Measurements from ENCODE around the gene AHCYL2.

Gene AHCYL2

GRCh38 chr7:129383542-129384132 lies 158.8 kb downstream of the AHCYL2 start:
- TF ChIP-seq ELF4 (IDR thresholded peaks at IDR 0.05) (no peak), SUZ12 (IDR thresholded peaks at IDR 0.05) (no peak), FOXA1 (IDR thresholded peaks at IDR 0.05) (no peak), FOXK2 (IDR thresholded peaks at IDR 0.05) (no peak), HDGF (IDR thresholded peaks at IDR 0.05; ENCODE audit: borderline replicate concordance) (no peak), CTBP1 (IDR thresholded peaks at IDR 0.05; ENCODE audit: borderline replicate concordance) (no peak), LEF1 (IDR thresholded peaks at IDR 0.05; ENCODE audit: borderline replicate concordance) (no peak), PKNOX1 (IDR thresholded peaks at IDR 0.05) (no peak), NFRKB (IDR thresholded peaks at IDR 0.05) (no peak), FOXM1 (IDR thresholded peaks at IDR 0.05; ENCODE audit: borderline replicate concordance) (no peak), ZNF384 (IDR thresholded peaks at IDR 0.05) (no peak), TARDBP (IDR thresholded peaks at IDR 0.05) (no peak), ARNT (IDR thresholded peaks at IDR 0.05) (no peak)
- ChIA-PET CTCF (no interaction called here), POLR2A (no interaction called here)
- DNase-seq (ENCODE audit: extremely low spot score): no peak

- no peak for TF ChIP-seq TARDBP (IDR thresholded peaks at IDR 0.05)
- no peak for TF ChIP-seq SP1 (IDR thresholded peaks at IDR 0.05)
- no peak for TF ChIP-seq ELF4 (IDR thresholded peaks at IDR 0.05)
- TF ChIP-seq NFRKB (IDR thresholded peaks at IDR 0.05): no peak
- no peak for TF ChIP-seq PKNOX1 (IDR thresholded peaks at IDR 0.05)
- no peak for TF ChIP-seq CTBP1 (IDR thresholded peaks at IDR 0.05; ENCODE audit: borderline replicate concordance)
- no peak for TF ChIP-seq HDGF (IDR thresholded peaks at IDR 0.05; ENCODE audit: borderline replicate concordance)
- no peak for TF ChIP-seq FOXK2 (IDR thresholded peaks at IDR 0.05)
- no peak for TF ChIP-seq BHLHE40 (IDR thresholded peaks at IDR 0.05; ENCODE audit: borderline replicate concordance)
- TF ChIP-seq L3MBTL2 (conservative IDR thresholded peaks at IDR 0.05): no peak
- TF ChIP-seq ARNT (IDR thresholded peaks at IDR 0.05): no peak
- TF ChIP-seq LEF1 (IDR thresholded peaks at IDR 0.05; ENCODE audit: borderline replicate concordance): no peak
- DNase-seq (ENCODE audit: extremely low spot score): no peak
- ChIA-PET CTCF (interaction anchor here (0.8 to 1.9 kb wide), 2 partner anchors 9 to 18 kb away, joined by 3 to 9 read pairs; no protein-coding TSS in a partner anchor), POLR2A (no interaction called here)
Observed at GRCh38 chr7:129385116-129385515, 160.3 kb downstream of the AHCYL2 start.

- TF ChIP-seq NFRKB (IDR thresholded peaks at IDR 0.05) (no peak), LEF1 (IDR thresholded peaks at IDR 0.05; ENCODE audit: borderline replicate concordance) (no peak), FOXM1 (IDR thresholded peaks at IDR 0.05; ENCODE audit: borderline replicate concordance) (no peak), TARDBP (IDR thresholded peaks at IDR 0.05) (no peak), SP1 (IDR thresholded peaks at IDR 0.05) (no peak), FOXK2 (IDR thresholded peaks at IDR 0.05) (no peak), ARNT (IDR thresholded peaks at IDR 0.05) (no peak)
- CTCF ChIA-PET: interaction anchor here (1.9 kb wide), 1 partner anchor 9 kb away, joined by 9 read pairs; no protein-coding TSS in a partner anchor
- POLR2A ChIA-PET: no interaction called here
- DNase-seq (ENCODE audit: extremely low spot score): no peak
Observed at GRCh38 chr7:129385598-129385997, 160.8 kb downstream of the AHCYL2 start.

GRCh38 chr7:129386506-129386905 lies 161.7 kb downstream of the AHCYL2 start:
- ChIA-PET CTCF (interaction anchor here (1.2 to 1.3 kb wide), 2 partner anchors 9 to 10 kb away, joined by 3 to 7 read pairs; no protein-coding TSS in a partner anchor), POLR2A (no interaction called here)
- TF ChIP-seq NFRKB (IDR thresholded peaks at IDR 0.05) (no peak), HDGF (IDR thresholded peaks at IDR 0.05; ENCODE audit: borderline replicate concordance) (no peak), CTBP1 (IDR thresholded peaks at IDR 0.05; ENCODE audit: borderline replicate concordance) (no peak), LEF1 (IDR thresholded peaks at IDR 0.05; ENCODE audit: borderline replicate concordance) (no peak), FOXA1 (IDR thresholded peaks at IDR 0.05) (no peak), ZNF384 (IDR thresholded peaks at IDR 0.05) (no peak), SP1 (IDR thresholded peaks at IDR 0.05) (no peak), PKNOX1 (IDR thresholded peaks at IDR 0.05) (no peak), FOXM1 (IDR thresholded peaks at IDR 0.05; ENCODE audit: borderline replicate concordance) (no peak)
- no peak for DNase-seq (ENCODE audit: extremely low spot score)

- POLR2A ChIA-PET: no interaction called here
- CTCF ChIA-PET: interaction anchor here (1.1 to 1.3 kb wide), 3 partner anchors 10 to 17 kb away, joined by 3 to 7 read pairs (median 3); no protein-coding TSS in a partner anchor
- TF ChIP-seq SP1 (IDR thresholded peaks at IDR 0.05) (no peak), FOXK2 (IDR thresholded peaks at IDR 0.05) (no peak), FOXA1 (IDR thresholded peaks at IDR 0.05) (no peak), NFRKB (IDR thresholded peaks at IDR 0.05) (no peak), ELF4 (IDR thresholded peaks at IDR 0.05) (no peak), LEF1 (IDR thresholded peaks at IDR 0.05; ENCODE audit: borderline replicate concordance) (no peak), FOXM1 (IDR thresholded peaks at IDR 0.05; ENCODE audit: borderline replicate concordance) (no peak), HDGF (IDR thresholded peaks at IDR 0.05; ENCODE audit: borderline replicate concordance) (no peak), SUZ12 (IDR thresholded peaks at IDR 0.05) (no peak), ZNF384 (IDR thresholded peaks at IDR 0.05) (no peak), CTBP1 (IDR thresholded peaks at IDR 0.05; ENCODE audit: borderline replicate concordance) (no peak), BHLHE40 (IDR thresholded peaks at IDR 0.05; ENCODE audit: borderline replicate concordance) (no peak)
- DNase-seq (ENCODE audit: extremely low spot score): no peak
Observed at GRCh38 chr7:129387537-129387936, 162.7 kb downstream of the AHCYL2 start.

Measured in HEK293T (cell line).